SH-SY5Y (cell line): Measurements from ENCODE around the gene CHD8.

ENCODE experiments used
- GATA2 ChIP-seq: IDR thresholded peaks from 2 replicates; pipeline ENCODE4 v1.6.1; 2011; ENCODE audit warnings: mild to moderate bottlenecking, low read depth, low read length
- GATA3 ChIP-seq: IDR thresholded peaks from 2 replicates; pipeline ENCODE4 v1.6.1; 2011; ENCODE audit warnings: low read depth, mild to moderate bottlenecking, low read length, moderate library complexity

DNA sequence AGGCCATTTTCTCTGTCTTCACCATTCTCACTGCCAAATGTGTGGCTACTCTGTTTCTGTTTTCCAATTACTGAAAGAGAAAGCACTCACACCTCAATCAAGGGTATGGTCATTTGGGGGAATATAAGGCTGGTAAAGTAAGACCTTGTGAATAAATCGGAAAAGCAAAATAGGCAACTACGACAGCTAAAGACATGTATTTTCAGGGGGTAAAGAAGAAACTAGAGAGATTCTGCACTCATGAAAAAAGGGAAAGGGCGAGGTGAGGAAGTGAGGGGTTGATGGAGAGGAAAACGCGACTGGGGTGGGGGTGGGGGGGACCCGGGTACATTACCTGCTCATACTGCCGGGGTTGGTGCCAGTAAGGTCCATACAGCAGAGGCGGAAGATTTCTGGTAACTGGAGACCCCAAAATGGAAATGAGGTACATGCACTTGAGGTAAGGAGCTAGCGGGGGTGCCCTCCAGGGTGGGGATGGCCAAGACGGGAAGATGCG, 19.3 kb downstream of the CHD8 start:
- TF ChIP-seq GATA2, result no peak
- TF ChIP-seq GATA3, result no peak
